SU-DHL-6 (cell line): ENCODE data around the gene PDE3A.

Experiments
- EZH2phosphoT487 ChIP-seq: fragments of 200-600 bp; sonication (generic), shearing (Covaris generic); conservative IDR thresholded peaks from 2 replicates; pipeline ENCODE4 v1.6.1; 2018; ENCODE audit warnings: mild to moderate bottlenecking, antibody characterized with exemption, low read length, moderate library complexity, mixed read lengths
- TF ChIP-seq, protein P1 (sequence below): fragments of 200-600 bp; sonication (generic); IDR thresholded peaks from one replicate; pipeline ENCODE4 v1.5.1; 2017; ENCODE audit warnings: antibody characterized with exemption, mild to moderate bottlenecking, low read length, moderate library complexity; ENCODE audit not compliant: insufficient read depth, poor library complexity, severe bottlenecking

DNA sequence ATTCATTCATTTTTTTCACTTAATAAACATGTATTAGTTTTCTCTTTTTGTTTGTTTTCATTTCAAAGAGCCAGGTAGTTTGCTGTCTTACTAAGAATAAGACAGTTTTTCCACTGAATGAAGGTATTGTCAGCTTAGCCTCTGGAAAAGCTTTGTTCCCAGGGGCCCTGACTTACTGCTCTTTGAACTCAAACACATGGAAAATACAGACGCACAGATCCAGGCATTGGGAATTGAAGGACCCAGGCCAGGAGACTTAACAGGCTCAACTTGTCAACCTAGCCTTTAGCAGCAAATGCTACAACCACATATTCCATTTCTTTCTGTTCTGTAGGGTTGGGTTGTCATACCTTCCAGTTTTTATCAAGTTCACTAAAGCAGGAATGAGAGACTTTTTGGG lies 288.3 kb downstream of the PDE3A start:
- TF ChIP-seq, protein P1, sequence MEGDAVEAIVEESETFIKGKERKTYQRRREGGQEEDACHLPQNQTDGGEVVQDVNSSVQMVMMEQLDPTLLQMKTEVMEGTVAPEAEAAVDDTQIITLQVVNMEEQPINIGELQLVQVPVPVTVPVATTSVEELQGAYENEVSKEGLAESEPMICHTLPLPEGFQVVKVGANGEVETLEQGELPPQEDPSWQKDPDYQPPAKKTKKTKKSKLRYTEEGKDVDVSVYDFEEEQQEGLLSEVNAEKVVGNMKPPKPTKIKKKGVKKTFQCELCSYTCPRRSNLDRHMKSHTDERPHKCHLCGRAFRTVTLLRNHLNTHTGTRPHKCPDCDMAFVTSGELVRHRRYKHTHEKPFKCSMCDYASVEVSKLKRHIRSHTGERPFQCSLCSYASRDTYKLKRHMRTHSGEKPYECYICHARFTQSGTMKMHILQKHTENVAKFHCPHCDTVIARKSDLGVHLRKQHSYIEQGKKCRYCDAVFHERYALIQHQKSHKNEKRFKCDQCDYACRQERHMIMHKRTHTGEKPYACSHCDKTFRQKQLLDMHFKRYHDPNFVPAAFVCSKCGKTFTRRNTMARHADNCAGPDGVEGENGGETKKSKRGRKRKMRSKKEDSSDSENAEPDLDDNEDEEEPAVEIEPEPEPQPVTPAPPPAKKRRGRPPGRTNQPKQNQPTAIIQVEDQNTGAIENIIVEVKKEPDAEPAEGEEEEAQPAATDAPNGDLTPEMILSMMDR, result no peak
- no peak for TF ChIP-seq EZH2phosphoT487
